Measurements from ENCODE around the gene KCNMB1.

DNA sequence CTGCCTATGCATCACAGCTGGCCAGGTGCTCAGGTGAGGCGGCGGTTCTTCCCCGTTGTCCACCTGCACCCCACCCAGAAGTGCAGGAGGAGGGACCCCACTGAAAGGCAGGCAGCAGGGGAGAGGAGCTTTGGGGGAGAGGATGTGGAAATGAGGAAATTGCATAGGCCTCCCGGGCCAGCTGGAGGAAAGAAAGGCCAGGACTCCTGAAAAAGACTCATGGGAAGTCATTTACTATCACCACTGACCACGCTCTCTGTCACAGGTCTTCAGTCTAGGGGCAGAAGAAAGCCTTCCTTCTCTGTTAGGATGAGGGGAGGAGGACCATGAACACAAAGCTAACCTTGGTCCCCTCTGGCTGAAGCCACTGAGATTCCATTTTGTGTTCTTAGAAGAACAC lies 28.1 kb downstream of the KCNMB1 start:
- TF ChIP-seq, protein P1, sequence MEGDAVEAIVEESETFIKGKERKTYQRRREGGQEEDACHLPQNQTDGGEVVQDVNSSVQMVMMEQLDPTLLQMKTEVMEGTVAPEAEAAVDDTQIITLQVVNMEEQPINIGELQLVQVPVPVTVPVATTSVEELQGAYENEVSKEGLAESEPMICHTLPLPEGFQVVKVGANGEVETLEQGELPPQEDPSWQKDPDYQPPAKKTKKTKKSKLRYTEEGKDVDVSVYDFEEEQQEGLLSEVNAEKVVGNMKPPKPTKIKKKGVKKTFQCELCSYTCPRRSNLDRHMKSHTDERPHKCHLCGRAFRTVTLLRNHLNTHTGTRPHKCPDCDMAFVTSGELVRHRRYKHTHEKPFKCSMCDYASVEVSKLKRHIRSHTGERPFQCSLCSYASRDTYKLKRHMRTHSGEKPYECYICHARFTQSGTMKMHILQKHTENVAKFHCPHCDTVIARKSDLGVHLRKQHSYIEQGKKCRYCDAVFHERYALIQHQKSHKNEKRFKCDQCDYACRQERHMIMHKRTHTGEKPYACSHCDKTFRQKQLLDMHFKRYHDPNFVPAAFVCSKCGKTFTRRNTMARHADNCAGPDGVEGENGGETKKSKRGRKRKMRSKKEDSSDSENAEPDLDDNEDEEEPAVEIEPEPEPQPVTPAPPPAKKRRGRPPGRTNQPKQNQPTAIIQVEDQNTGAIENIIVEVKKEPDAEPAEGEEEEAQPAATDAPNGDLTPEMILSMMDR (IDR thresholded peaks at IDR 0.05; ENCODE audit: low read depth, low read length, poor library complexity, severe bottlenecking): no peak
- TF ChIP-seq EZH2phosphoT487 (IDR thresholded peaks at IDR 0.05; ENCODE audit: borderline replicate concordance, low read length): no peak
